HG03558 (cell line): ENCODE data around the gene XCL2.
"Not testable (repeated sequence)": the region's sequence is repeated elsewhere in the genome, so short reads cannot be mapped to it uniquely, and the experiment has no call there.

ENCODE experiments used
- ATAC-seq: cut with Tn5 transposase; IDR thresholded peaks from one replicate; pipeline ENCODE4 v1.9.1; 2021; ENCODE audit warnings: moderate number of reproducible peaks; ENCODE audit not compliant: unreplicated experiment; ENCODE audit errors: extremely low read depth

XCL2 gene

DNA sequence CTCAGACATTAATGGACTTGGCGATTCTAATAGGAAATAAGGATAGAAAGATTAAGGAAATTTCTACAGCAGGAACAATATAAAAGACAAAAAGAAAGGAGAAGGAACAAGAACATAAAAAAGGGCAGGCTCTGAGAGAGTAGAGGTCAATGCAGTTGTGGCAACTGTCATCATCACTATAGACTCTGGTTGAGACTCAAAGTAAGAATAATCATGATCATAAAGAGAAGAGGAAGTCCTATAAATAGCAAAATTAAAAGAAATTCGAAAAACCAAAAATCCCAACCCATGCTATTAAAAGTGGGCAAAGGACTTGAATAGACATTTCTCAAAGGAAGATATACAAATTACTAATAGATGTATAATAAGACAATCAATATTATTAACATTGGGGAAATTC is 18.2 kb upstream of the XCL2 start:
- no peak for ATAC-seq

DNA sequence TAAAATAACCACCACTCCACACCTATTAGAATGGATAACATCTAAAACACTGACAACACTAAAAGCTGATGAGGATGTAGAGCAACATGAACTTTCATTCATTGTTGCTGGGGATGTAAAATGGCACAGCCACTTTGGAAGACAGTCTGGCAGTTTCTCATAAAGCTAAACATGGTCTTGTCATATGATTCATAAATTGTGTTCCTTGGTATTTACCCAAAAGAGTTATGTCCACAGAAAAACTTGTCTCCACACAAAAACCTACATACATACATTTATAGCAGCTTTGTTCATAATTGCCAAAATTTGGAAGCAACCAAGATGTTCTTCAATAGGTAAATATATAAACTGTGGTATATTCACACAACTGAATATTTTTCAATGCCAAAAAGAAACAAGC is 16.6 kb upstream of the XCL2 start:
- no peak for ATAC-seq

DNA sequence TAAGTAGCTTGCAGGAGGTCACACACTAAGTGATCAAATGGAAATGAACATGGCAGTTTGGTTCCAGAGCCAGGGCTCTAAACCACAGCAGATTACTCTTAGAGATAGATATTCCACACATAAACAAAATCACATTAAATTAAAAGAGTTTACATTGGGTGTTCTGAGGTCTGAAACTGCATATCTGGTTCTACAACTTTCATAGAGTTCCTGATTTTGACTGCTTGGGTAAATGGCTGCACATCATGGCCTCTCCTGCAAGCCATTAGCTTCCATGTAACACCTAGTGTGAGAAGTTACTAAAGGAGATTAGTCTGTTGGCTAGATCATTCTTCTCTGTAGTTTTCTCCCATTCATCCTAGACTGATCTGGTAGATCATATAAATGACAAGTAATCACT is 12.8 kb upstream of the XCL2 start:
- no peak for ATAC-seq

DNA sequence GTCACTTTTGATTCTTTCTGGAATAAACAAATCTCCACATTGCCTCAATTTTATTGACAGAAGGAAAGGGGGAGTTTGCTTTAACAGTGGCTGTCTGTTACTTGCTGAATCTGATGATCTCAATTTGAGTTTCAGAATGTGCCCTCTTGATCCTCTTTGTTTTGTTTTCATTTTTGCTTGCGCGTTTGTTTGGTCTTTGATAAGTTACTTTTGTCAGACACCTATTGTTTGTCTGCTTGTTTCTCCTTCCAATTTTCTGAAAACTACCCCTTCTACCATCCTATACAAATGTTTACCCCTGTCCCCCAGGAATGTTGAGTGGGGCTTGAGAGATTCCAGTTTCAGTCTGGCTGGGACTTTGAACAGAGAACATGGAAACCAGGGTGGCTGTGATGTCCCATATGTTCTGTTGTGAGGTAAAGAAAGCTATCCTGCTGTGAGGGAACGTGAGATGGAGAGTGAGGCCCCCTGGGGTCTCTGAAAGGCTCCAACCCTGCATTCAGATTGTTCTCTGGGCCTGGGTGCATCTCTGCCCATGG is 11.8 kb upstream of the XCL2 start:
- no peak for ATAC-seq

- no peak for ATAC-seq
Observed at GRCh38 chr1:168554603-168555483, 11.0 kb upstream of the XCL2 start.

DNA sequence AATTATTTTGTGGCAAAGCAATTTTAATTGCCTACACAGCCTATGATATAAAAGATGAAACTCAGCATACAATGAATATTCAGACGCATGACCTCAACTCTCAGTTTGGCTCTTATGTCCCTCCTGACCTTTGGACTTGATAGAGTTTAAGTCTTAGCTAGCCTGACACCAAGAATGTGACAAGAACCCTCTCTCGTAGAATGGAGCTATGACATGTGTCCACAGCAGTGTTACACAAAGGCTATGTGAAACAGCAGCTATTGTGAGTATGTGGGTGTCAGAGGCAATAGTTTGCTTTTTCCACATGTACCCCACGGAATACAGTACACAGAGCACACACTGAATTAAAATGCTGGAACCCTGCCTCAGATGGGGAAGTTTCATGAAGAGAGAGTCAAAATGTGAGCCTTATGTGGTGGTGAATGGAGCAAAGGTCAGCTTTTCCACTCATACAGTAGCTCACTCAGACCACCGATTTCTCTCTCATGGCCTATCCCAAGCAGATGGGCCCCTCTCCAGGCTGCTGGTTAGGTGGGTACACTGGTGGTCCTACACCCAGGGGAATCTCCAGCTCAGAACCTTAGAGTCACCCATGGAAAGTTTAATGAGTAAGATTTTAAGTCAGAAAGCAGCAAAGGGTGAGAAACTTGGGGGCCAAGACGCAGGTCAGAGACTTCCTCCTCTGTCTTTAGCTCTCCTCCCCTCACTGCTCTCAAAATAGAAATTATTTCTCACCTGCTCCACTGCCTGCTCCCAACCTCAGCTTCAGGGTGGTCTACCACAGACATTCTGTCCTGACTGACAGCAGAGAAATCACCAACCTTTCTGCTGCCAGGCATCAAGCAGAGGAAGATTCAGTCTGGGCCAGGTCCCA is 10.1 kb upstream of the XCL2 start:
- no peak for ATAC-seq

- ATAC-seq, result no peak
Observed at GRCh38 chr1:168552961-168553360, 9.2 kb upstream of the XCL2 start.

DNA sequence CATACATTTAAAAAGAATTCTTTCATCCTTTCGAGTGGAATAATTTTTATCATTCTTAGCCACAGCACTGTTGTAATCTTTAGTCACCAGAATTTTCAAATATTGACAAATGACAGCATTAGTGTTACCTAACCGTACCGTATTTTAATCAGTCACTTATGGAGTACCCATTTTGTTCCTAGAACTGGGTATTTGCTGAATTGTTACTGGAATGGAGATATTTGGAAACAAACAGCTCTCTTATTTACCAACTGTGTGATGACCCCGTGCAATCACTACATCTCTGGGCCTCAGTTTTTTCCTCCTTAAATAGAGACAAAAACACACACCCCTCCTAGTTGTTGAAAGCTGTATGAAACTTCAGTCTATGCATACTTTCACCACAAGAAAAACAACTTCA is 7.9 kb upstream of the XCL2 start:
- ATAC-seq, result no peak

GRCh38 chr1:168550971-168551370 is 7.2 kb upstream of the XCL2 start:
- no peak for ATAC-seq

GRCh38 chr1:168546553-168546895 is 2.7 kb upstream of the XCL2 start:
- not testable (repeated sequence) for ATAC-seq

GRCh38 chr1:168545678-168546552 is 2.1 kb upstream of the XCL2 start:
- not testable (repeated sequence) for ATAC-seq

GRCh38 chr1:168542978-168543377 is 819 bp downstream of the XCL2 start:
- ATAC-seq, result not testable (repeated sequence)

DNA sequence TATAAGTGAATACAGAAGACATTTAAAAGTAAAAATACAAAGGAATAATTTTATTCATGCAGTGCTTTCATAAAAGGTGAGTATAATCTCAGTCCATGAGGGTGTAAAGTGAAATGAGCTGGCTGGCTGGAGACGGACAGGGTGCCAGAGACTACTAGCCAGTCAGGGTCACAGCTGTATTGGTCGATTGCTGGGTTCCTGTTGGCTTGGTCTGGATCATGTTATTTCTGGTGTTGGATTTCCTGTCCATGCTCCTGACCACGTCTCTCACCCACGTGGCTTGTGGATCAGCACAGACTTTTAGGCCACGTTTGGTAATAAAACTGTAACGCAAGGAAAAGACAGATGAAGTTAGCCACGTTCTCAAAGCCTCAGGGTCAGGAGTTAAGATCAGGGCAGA is 3.0 kb downstream of the XCL2 start:
- ATAC-seq, result not testable (repeated sequence)

DNA sequence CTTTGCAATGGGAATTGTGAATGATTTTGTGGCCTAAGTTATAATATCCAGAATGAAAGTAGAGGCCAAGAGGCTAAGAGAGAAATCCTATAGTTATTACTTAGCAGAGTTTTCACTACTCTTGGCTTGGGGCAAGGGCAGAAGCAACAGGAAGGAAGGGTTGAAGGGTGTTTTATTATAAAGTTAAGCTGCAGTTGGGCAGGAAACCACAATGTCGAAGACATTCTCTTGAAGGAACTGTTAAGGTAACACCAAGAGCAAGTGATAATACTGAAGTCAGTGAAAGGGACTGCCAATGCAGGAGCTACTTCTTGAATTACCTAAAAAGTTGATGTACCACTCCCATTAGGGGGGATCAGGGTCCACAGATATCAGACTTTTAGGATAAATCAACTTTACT is 8.3 kb downstream of the XCL2 start:
- ATAC-seq, result no peak

DNA sequence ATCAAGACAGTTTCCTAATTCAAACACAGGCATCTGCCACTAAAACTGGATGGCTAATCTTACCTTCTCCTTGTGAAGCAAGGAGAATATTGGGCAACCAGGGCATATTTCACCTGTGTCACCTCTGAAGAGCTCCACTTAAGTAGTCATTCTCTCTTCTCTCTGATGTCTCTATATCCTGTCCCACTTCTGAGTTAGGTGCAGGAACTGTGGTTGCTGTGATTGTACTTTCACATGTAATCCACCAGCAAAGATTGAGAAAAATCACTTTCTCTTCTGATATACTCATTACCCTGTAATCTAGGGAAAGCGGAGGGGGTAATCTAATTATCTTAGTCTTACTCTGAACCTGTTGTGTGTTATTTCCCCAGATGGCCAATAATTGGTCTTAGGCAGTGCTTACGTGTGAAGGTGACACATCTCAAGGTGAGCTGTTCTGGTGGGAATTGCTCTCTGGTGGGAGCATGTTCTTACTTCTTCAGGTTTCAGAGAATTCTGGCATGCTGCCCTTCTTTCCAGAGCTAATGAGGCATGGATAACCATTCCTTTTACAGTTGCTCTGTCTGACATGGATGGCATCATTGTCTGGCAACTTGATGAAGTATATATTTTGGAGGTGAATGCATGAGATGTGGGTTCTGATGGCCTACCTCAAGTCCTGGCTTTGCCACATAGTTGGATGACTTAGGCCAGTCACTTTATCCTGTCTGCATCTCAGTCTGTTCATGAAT is 12.0 kb downstream of the XCL2 start:
- no peak for ATAC-seq

DNA sequence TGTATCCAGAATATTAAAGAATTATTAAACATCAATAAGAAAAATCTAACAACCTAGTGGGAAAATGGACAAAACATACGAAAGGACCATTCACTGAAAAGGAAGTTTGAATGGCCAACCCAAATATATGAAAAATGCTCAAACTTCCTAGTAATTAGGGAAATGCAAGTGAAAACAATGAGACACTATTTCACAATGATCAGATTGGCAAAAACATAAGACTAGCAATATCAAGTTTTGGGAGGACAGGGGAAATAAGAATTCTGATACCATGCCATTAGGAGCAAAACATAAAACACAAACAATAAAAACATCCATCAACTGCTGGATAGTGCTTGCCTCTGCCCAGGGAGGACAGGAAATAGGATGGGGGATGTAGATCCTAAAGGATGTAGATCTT is 14.3 kb downstream of the XCL2 start:
- no peak for ATAC-seq

DNA sequence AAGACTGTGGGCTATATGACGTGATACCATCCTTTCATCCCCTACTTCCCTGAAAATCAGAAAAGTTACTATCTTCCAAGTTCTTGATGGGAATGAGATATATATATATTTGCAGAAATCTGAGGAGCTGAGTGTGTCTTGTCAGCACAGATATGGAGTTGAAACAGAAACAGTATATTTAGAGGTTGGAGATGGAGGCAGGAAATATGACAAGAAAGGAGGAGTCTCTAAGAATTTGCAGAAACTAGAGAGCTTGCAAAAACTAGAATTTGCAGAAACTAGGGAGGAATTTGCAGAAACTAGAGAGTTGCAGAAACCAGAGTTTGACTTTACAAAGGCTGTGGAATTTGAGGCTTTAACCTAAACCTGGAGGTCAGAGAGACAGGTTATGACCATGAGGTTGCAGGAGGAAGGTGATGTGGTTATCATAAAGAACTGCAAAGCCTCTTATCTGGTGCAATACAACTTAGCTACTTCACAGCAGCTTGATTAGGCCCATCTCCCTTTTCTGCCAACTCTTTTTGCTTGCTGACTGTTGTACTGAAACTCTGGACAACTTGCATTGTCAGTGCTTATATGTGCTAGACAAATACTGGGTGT is 22.3 kb downstream of the XCL2 start:
- ATAC-seq, result no peak

GRCh38 chr1:168520832-168521231 is 23.0 kb downstream of the XCL2 start:
- no peak for ATAC-seq

- no peak for ATAC-seq
Observed at GRCh38 chr1:168520052-168520751, 23.6 kb downstream of the XCL2 start.
